ENCODE results near the gene USP21.

GRCh38 chr1:161182214-161182613 is 22.9 kb downstream of the USP21 start:
- TF ChIP-seq CTCF (IDR thresholded peaks at IDR 0.05): no peak
- no peak for TF ChIP-seq POLR2A (IDR thresholded peaks at IDR 0.05)
